RWPE1 (cell line): ENCODE data around the gene RNF166.

Experiments
- CTCF ChIA-PET: fragments of 350-600 bp; sonication (Branson Sonifier 250); formaldehyde crosslinking; extraction: SDS; loops from one replicate; lab custom pipeline; 2021; lab: Yijun Ruan, JAX
- POLR2A ChIA-PET: fragments of 400-600 bp; formaldehyde crosslinking; extraction: SDS; loops from one replicate; lab custom pipeline; 2020; ENCODE audit warnings: antibody characterized with exemption; ENCODE audit not compliant: low non-redundant PET; lab: Yijun Ruan, JAX
- DNase-seq: peaks from one replicate; pipeline ENCODE4 v3.0.0; 2012; ENCODE audit warnings: low spot score
- H3K27ac ChIP-seq: fragments of 450-650 bp; 2 replicates; pipeline ENCODE4 v1.5.1; 2017
- TF ChIP-seq, protein P1 (sequence below): fragments of 450-650 bp; conservative IDR thresholded peaks from 2 replicates; pipeline ENCODE4 v1.5.1; 2017; ENCODE audit warnings: low read depth, mild to moderate bottlenecking

RNF166 gene

DNA sequence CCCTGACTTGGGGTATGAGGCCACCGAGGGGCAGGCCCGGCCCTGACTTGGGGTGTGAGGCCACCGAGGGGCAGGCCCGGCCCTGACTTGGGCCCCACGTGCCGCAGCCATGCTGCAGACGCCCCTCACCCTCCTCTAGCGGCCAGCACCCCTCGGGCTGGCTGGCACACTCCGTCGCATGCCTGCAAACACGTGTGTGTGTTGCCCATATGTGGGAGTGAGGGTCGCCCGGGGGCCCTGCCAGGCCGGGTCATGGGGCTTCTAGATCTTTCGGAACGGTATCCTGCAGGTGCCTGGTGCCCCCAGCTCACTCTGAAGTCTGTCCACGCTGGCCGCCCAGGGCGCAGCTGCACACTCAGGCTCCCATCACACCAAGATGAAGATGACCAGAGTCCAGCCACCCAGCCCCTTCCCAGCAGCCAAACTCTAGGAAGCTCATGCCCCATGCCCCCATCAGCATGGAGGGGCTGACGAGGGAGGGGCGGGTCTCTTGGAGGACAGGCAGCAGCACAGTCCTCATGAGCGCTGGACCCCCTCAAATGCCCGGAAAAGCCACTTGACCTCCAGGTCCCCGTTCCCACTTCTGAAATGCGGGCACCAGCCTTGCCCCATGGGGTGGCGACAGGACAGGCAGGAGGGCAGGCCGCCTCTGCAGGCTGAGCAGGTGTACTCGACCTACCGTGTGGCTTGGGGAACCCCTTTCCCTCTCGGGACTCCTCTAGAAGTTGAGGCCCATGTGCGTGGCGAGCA is 33.9 kb upstream of the RNF166 start:
- peak overlapping the region; percentile 57 for H3K27ac ChIP-seq
- POLR2A ChIA-PET = no interaction called here
- CTCF ChIA-PET = interaction anchor here (6.4 kb wide), 1 partner anchor 45 kb away, joined by 55 read pairs; the partner anchor contains the start of gene PIEZO1
- TF ChIP-seq, protein P1, sequence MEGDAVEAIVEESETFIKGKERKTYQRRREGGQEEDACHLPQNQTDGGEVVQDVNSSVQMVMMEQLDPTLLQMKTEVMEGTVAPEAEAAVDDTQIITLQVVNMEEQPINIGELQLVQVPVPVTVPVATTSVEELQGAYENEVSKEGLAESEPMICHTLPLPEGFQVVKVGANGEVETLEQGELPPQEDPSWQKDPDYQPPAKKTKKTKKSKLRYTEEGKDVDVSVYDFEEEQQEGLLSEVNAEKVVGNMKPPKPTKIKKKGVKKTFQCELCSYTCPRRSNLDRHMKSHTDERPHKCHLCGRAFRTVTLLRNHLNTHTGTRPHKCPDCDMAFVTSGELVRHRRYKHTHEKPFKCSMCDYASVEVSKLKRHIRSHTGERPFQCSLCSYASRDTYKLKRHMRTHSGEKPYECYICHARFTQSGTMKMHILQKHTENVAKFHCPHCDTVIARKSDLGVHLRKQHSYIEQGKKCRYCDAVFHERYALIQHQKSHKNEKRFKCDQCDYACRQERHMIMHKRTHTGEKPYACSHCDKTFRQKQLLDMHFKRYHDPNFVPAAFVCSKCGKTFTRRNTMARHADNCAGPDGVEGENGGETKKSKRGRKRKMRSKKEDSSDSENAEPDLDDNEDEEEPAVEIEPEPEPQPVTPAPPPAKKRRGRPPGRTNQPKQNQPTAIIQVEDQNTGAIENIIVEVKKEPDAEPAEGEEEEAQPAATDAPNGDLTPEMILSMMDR = no peak
- DNase-seq = no peak

DNA sequence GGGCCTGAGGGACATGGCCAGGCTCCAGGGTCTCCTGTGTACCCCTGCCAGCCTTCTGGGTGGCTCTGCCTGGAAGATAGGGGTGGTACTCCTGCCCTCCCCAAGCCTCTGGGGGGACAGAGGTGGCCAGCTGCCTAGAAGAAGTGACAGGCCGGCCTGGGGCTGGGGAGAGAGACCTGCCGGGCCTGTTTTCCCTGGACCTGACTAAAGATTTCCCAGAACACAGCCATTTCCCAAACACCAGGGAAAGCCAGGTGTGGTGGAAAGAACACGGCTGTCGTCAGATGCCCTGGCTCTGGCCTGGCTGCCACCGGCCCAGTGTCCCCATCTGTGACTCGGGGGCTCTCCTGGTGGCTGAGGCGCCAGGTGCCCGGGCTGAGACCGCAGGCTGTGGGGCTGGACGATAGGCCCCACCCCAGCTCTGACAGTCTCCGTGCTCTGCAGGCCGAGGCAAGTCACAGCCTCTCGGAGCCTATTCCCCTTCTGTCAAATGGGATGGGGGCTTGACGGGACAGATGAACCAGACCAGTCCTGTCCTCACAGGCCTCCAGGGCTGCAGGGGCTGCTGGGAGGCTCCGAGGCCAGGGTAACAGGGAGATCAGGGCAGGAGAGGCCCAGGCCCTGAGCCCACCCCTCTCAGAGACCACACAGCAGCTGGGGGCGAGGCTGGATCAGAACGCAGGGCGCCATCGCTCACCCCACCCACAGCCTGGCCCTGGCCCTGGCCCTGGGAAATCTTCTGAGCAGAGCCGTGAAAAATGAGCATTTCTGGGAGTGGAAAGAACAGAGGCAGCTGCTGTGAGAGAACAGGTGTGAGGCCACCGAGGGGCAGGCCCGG is 33.1 kb upstream of the RNF166 start:
- H3K27ac ChIP-seq = peak overlapping the region; percentile 57
- DNase-seq = no peak
- TF ChIP-seq, protein P1 = no peak
- ChIA-PET CTCF (interaction anchor here (6.4 kb wide), 1 partner anchor 46 kb away, joined by 55 read pairs; the partner anchor contains the start of gene PIEZO1), POLR2A (no interaction called here)

DNA sequence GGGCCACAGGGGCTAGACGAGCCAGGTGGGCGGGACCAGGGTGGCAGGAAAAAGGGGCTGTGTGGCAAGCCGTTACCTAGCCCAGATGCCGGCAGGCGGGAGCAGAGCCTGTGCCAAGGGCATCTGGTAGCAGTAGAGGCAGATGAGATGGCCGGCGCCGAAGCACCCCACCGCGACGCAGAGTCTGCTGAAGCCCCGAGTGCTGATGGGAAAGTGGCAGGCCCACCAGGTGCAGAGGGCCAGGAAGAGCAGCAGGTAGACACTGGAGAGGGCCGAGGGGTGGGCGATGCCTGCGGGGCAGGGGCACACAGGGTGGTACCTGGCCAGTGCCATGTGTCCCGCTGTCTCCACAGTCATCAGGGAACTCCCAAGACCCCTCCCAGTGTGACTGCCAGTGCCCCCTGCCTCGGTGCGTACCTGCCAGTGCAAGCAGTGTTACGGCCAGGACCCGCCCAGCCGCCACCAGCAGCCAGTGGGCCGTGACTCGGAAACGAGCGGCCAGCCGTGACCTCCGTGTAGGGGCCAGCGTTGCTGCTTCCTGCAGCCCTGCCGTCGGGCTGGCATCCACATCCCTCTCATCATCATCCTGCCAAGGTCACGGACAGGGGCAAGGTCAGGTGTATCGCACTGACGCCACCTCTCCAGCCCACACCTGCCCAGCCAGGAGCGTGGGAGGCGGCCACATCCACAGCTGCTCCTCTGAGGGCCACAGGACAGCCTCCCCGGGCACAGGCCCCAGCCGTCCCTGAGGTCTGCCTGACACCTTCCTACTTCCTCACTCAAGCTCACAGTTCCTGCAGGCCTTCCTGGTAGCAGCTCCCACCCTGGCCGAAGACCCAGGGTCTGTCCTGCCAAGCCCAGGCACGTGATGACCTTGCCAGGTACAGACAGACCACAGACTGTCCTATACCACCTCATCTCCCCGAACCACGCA is 32.2 kb upstream of the RNF166 start:
- CTCF ChIA-PET = interaction anchor here (0.7 to 6.4 kb wide), 16 partner anchors 10 to 71 kb away, joined by 3 to 55 read pairs (median 5); partner anchors contain the start of genes CDT1 and PIEZO1
- no peak for DNase-seq
- peak overlapping the region; percentile 57 for H3K27ac ChIP-seq
- TF ChIP-seq, protein P1 = no peak
- POLR2A ChIA-PET = no interaction called here

DNA sequence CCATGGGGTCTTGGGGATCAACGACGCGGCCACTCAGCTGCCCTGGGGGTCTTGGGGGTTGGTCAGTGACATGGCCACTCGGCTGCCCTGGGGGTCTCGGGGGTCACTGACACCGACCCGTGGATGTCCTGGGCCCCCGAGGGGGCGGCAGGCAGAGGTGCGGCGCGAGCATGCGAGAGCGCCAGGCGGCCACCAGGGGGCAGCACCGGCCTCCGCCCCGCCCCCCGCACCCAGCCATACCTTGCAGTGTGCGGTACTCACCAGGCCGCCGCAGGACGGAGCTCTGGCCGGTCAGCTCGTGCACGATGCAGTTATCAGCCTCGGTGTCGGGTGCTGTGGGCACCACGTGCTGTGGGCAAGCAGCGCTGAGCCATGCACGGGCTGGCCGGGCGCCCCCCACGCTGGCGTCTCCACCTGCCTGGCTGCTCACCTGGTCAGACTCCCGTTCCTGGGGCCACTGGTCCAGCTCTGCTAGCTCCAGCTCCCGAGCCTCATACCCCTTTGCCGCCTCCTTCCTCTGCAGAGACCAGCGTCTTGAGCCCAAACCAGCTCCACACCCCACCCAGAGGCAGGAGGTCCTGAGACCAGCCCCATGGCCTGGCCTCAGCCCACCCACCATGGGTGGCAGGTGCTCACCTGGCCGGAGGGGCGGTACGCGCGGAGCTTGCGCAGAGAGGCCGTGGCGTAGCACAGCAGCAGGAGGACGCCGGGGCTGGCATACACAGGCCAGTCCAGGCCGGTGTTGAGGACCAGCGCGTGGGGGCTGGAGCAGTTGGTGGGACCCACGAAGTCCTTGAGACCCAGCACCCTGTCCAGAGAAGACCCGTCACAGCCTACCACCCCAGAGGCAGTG is 31.3 kb upstream of the RNF166 start:
- TF ChIP-seq, protein P1 = peak; percentile 96
- peak overlapping the region; percentile 57 for H3K27ac ChIP-seq
- CTCF ChIA-PET = interaction anchor here (0.5 to 6.4 kb wide), 30 partner anchors 8 to 89 kb away, joined by 3 to 55 read pairs (median 5); partner anchors contain the start of genes CDT1, CTU2, PIEZO1 and RNF166
- peak; percentile 75 for DNase-seq
- POLR2A ChIA-PET = interaction anchor here (0.6 to 0.8 kb wide), 2 partner anchors 17 to 36 kb away, joined by 4 to 6 read pairs; no protein-coding TSS in a partner anchor

DNA sequence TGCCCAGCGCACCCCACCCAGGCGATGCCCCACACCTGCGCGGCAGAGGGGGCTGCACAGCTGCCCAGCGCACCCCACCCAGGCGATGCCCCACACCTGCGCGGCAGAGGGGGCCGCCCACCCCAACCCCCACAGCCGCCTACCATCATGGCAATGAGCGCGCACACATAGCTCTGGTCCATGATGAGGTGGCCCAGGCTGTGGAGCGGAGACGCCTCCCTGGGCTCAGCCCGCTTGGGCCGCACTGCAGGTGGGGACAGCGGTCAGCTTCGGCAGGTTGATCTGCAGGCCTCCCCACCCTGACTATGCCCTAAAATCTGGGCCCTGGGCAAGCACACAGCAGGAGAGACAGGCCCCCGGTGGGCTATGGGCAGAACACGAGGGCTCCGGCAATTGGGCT is 30.3 kb upstream of the RNF166 start:
- POLR2A ChIA-PET = interaction anchor here (0.6 kb wide), 1 partner anchor 37 kb away, joined by 4 read pairs; no protein-coding TSS in a partner anchor
- H3K27ac ChIP-seq = no peak overlapping the region; the same call in 1 of the 2 replicates
- CTCF ChIA-PET = interaction anchor here (0.6 to 6.4 kb wide), 10 partner anchors 12 to 431 kb away, joined by 3 to 55 read pairs (median 9); partner anchors contain the start of gene PIEZO1
- DNase-seq = no peak
- TF ChIP-seq, protein P1 = no peak
